ENCODE data around the gene FANCI.

FANCI gene

DNA sequence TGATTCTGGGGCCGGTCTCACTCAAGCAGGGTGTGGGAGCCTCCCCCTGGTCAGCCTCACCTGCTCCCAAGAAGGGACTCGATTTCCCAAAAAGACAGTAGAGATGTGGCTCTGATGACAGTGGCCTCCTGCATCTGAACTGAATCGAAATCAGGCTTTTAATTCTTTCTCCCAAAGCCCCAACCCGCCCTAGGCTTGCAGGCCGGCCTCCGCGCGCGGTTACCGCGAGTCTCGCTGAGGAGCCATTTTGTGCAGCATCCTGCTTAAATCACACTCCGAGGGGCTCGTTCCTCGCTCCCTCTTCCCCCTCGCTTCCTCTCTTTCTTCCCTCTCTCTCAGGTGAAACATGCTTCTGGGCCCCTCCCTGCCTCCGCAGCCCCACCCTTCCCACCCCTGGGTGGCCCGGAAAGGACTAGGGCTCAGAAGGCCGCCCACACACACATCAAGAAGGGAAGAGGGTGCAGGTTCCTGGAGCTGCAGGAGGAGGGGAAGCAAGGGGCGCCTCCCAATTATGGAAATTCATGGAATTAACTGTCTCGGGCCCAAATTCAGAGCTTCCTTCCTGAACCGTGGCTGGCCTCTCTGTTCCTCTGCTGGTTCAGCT, 121.8 kb downstream of the FANCI start:
- no peak overlapping the region for H3K4me3 ChIP-seq (ENCODE audit: low read depth, low read length)
- TF ChIP-seq, protein P1, sequence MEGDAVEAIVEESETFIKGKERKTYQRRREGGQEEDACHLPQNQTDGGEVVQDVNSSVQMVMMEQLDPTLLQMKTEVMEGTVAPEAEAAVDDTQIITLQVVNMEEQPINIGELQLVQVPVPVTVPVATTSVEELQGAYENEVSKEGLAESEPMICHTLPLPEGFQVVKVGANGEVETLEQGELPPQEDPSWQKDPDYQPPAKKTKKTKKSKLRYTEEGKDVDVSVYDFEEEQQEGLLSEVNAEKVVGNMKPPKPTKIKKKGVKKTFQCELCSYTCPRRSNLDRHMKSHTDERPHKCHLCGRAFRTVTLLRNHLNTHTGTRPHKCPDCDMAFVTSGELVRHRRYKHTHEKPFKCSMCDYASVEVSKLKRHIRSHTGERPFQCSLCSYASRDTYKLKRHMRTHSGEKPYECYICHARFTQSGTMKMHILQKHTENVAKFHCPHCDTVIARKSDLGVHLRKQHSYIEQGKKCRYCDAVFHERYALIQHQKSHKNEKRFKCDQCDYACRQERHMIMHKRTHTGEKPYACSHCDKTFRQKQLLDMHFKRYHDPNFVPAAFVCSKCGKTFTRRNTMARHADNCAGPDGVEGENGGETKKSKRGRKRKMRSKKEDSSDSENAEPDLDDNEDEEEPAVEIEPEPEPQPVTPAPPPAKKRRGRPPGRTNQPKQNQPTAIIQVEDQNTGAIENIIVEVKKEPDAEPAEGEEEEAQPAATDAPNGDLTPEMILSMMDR (IDR thresholded peaks at IDR 0.05; ENCODE audit: borderline replicate concordance, insufficient read depth, low read depth, low read length), result no peak

All from GM12875 (cell line).